ENCODE measurements around the gene ST6GALNAC4. TPM values are rescaled to one million over a fixed set of nuclear protein-coding genes. Genes with fewer than 3 reads are reported as not detected.

Gene ST6GALNAC4
- polyA plus RNA-seq, 1 of the 3 experiments (the other 2 are of a cell fraction), result 30.2 TPM

DNA sequence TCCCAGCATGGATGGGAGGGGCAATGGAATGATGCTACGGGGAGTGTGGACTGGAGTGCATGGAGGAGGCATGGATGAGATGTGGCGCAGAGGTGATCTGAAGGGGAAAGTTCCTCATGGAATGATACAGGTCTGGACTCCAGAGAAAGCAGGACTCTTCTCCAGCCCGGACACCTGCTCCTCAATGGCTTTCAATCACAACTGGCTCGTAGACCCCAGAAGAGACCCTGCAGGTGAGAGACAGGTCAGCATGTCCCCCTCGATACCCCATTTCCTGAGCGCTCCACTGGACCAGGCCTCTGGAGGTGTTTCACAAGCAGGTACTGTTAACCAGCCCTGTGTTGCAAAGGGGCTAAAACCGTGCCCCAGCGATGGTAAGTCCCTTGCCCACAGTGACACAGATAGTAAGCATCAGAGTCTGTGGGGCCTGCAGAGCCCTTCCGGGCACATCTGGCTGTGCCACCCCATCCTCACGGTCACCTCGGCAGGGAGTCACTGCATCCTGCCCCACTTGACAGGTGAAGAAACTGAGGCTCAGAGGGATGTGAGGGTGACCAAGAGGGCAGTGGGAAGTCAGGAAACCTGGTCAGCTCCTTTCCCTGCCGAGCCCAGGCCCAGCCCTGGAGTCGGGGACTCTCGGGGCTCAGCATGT lies 26.3 kb upstream of the ST6GALNAC4 start:
- no peak overlapping the region for H3K9ac ChIP-seq
- DNase-seq, result no peak
- WGBS (ENCODE audit: low lambda C conversion rate), result 67% methylated on average over 13 of the region's 14 CpGs
- H3K27ac ChIP-seq (ENCODE audit: low read depth in 2 of 2, low read length in 1 of 2), result peak overlapping the region in 1 of 2 experiments; percentile 11; a peak in 1 of 4 replicates
- H3K36me3 ChIP-seq (replicated peaks in 1 of 2; ENCODE audit: control insufficient read depth in 1 of 2, insufficient read depth in 2 of 2, low read length in 1 of 2), result peaks cover 4 to 52% of the 10 kb centered on the region in 2 experiments
- ChIA-PET CTCF (interaction anchor here (0.6 to 10.3 kb wide), 56 partner anchors 9 to 296 kb away, joined by 3 to 219 read pairs (median 6); partner anchors contain the start of genes EEIG1, NAIF1, PIP5KL1 and PTGES2), POLR2A (interaction anchor here (0.8 to 1.3 kb wide), 4 partner anchors 12 to 38 kb away, joined by 3 to 5 read pairs (median 4); partner anchors contain the start of gene PIP5KL1)
- H3K9me3 ChIP-seq, result no peaks in the 10 kb centered on the region
- TF ChIP-seq, protein P1, sequence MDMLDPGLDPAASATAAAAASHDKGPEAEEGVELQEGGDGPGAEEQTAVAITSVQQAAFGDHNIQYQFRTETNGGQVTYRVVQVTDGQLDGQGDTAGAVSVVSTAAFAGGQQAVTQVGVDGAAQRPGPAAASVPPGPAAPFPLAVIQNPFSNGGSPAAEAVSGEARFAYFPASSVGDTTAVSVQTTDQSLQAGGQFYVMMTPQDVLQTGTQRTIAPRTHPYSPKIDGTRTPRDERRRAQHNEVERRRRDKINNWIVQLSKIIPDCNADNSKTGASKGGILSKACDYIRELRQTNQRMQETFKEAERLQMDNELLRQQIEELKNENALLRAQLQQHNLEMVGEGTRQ (IDR thresholded peaks at IDR 0.05; ENCODE audit: borderline replicate concordance, low read depth, low read length), result no peak
- TF ChIP-seq, protein P2, sequence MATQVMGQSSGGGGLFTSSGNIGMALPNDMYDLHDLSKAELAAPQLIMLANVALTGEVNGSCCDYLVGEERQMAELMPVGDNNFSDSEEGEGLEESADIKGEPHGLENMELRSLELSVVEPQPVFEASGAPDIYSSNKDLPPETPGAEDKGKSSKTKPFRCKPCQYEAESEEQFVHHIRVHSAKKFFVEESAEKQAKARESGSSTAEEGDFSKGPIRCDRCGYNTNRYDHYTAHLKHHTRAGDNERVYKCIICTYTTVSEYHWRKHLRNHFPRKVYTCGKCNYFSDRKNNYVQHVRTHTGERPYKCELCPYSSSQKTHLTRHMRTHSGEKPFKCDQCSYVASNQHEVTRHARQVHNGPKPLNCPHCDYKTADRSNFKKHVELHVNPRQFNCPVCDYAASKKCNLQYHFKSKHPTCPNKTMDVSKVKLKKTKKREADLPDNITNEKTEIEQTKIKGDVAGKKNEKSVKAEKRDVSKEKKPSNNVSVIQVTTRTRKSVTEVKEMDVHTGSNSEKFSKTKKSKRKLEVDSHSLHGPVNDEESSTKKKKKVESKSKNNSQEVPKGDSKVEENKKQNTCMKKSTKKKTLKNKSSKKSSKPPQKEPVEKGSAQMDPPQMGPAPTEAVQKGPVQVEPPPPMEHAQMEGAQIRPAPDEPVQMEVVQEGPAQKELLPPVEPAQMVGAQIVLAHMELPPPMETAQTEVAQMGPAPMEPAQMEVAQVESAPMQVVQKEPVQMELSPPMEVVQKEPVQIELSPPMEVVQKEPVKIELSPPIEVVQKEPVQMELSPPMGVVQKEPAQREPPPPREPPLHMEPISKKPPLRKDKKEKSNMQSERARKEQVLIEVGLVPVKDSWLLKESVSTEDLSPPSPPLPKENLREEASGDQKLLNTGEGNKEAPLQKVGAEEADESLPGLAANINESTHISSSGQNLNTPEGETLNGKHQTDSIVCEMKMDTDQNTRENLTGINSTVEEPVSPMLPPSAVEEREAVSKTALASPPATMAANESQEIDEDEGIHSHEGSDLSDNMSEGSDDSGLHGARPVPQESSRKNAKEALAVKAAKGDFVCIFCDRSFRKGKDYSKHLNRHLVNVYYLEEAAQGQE (IDR thresholded peaks at IDR 0.05; ENCODE audit: low read depth, low read length), result no peak
- TF ChIP-seq, protein P3, sequence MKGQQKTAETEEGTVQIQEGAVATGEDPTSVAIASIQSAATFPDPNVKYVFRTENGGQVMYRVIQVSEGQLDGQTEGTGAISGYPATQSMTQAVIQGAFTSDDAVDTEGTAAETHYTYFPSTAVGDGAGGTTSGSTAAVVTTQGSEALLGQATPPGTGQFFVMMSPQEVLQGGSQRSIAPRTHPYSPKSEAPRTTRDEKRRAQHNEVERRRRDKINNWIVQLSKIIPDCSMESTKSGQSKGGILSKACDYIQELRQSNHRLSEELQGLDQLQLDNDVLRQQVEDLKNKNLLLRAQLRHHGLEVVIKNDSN (IDR thresholded peaks at IDR 0.05; ENCODE audit: borderline replicate concordance, low read depth), result no peak
- TF ChIP-seq MXI1 (IDR thresholded peaks at IDR 0.05; ENCODE audit: low read depth, low read length), result no peak
- TF ChIP-seq POLR2AphosphoS5 (IDR thresholded peaks at IDR 0.05; ENCODE audit: low read depth, low read length), result no peak
- TF ChIP-seq RAD21 (IDR thresholded peaks at IDR 0.05; ENCODE audit: low read length), result no peak
- no peak for TF ChIP-seq RFX5 (IDR thresholded peaks at IDR 0.05; ENCODE audit: low read length)
- no peak for TF ChIP-seq YY1 (IDR thresholded peaks at IDR 0.05; ENCODE audit: low read depth)
- TF ChIP-seq NRF1 (IDR thresholded peaks at IDR 0.05; ENCODE audit: low read depth, low read length), result no peak
- TF ChIP-seq EP300 (IDR thresholded peaks at IDR 0.05; ENCODE audit: borderline replicate concordance in 1 of 2, low read depth in 1 of 2, low read length in 1 of 2), result no peak
- no peak for TF ChIP-seq TCF12 (IDR thresholded peaks at IDR 0.05)
- TF ChIP-seq NFIC (IDR thresholded peaks at IDR 0.05; ENCODE audit: borderline replicate concordance), result no peak
- no peak for TF ChIP-seq JUND (IDR thresholded peaks at IDR 0.05)
- TF ChIP-seq, protein P4, sequence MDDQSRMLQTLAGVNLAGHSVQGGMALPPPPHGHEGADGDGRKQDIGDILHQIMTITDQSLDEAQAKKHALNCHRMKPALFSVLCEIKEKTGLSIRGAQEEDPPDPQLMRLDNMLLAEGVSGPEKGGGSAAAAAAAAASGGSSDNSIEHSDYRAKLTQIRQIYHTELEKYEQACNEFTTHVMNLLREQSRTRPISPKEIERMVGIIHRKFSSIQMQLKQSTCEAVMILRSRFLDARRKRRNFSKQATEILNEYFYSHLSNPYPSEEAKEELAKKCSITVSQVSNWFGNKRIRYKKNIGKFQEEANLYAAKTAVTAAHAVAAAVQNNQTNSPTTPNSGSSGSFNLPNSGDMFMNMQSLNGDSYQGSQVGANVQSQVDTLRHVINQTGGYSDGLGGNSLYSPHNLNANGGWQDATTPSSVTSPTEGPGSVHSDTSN (IDR thresholded peaks at IDR 0.05), result no peak
- no peak for TF ChIP-seq RCOR1 (IDR thresholded peaks at IDR 0.05; ENCODE audit: low read length)
- TF ChIP-seq, protein P5, sequence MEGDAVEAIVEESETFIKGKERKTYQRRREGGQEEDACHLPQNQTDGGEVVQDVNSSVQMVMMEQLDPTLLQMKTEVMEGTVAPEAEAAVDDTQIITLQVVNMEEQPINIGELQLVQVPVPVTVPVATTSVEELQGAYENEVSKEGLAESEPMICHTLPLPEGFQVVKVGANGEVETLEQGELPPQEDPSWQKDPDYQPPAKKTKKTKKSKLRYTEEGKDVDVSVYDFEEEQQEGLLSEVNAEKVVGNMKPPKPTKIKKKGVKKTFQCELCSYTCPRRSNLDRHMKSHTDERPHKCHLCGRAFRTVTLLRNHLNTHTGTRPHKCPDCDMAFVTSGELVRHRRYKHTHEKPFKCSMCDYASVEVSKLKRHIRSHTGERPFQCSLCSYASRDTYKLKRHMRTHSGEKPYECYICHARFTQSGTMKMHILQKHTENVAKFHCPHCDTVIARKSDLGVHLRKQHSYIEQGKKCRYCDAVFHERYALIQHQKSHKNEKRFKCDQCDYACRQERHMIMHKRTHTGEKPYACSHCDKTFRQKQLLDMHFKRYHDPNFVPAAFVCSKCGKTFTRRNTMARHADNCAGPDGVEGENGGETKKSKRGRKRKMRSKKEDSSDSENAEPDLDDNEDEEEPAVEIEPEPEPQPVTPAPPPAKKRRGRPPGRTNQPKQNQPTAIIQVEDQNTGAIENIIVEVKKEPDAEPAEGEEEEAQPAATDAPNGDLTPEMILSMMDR (IDR thresholded peaks at IDR 0.05), result no peak; the same call in 1 of the 2 replicates
- TF ChIP-seq MEF2A (IDR thresholded peaks at IDR 0.05; ENCODE audit: borderline replicate concordance, low read depth), result no peak
- no peak overlapping the region for H2AFZ ChIP-seq (ENCODE audit: low read depth)
- H3K4me2 ChIP-seq, result no peak overlapping the region
- peaks cover 7% of the 10 kb centered on the region; the same call in 1 of the 2 replicates for H4K20me1 ChIP-seq (ENCODE audit: insufficient read depth)
- H3K27me3 ChIP-seq (ENCODE audit: insufficient read depth), result no peaks in the 10 kb centered on the region
- H3F3A ChIP-seq (replicated peaks; ENCODE audit: insufficient read depth), result peaks cover 3% of the 10 kb centered on the region
- no peaks in the 10 kb centered on the region for H3K9me2 ChIP-seq
- H3K4me1 ChIP-seq (ENCODE audit: control insufficient read depth in 1 of 2, insufficient read depth in 2 of 2, low read depth in 1 of 2, low read length in 1 of 2), result peaks cover 0 to 46% of the 10 kb centered on the region in 2 experiments; a peak in 1 of 4 replicates
- H3K4me3 ChIP-seq (ENCODE audit: low read depth in 2 of 2, low read length in 1 of 2), result no peak overlapping the region; a peak in 1 of 4 replicates
- no peaks in the 10 kb centered on the region; the same call in 1 of the 2 replicates for H3K79me2 ChIP-seq (ENCODE audit: insufficient read depth)
